Large intestine (tissue), 3 donors: ENCODE measurements around the gene TNFRSF11A. TPM values are rescaled to one million over a fixed set of nuclear protein-coding genes. Genes with fewer than 3 reads are reported as not detected.

Source experiments
- DNase-seq, 2 donors: peaks; one replicate each; pipeline versions ENCODE4 v3.0.0 to v3.0.0-alpha.2; 2013
- H3K27ac ChIP-seq: one replicate; pipeline ENCODE4 v1.5.1; 2013; ENCODE audit warnings: low read length
- H3K27me3 ChIP-seq: 2 replicates; pipeline ENCODE4 v1.6.1; 2013; ENCODE audit warnings: low read length; ENCODE audit not compliant: control insufficient read depth, insufficient read depth
- H3K36me3 ChIP-seq: 2 replicates; pipeline ENCODE4 v1.6.1; 2013; ENCODE audit warnings: low read length; ENCODE audit not compliant: control insufficient read depth, insufficient read depth
- H3K4me1 ChIP-seq: one replicate; pipeline ENCODE4 v1.6.1; 2013; ENCODE audit warnings: low read length; ENCODE audit not compliant: control insufficient read depth, insufficient read depth
- H3K4me3 ChIP-seq: one replicate; pipeline ENCODE4 v1.5.1; 2013; ENCODE audit warnings: low read length
- H3K9me3 ChIP-seq: one replicate; pipeline ENCODE4 v1.6.1; 2013; ENCODE audit warnings: mild to moderate bottlenecking, low read depth, low read length, moderate library complexity; ENCODE audit not compliant: control insufficient read depth
- WGBS: methylation state at CpG from one replicate; pipeline ENCODE4 v1.1.5; 2013; ENCODE audit warnings: low lambda C conversion rate; ENCODE audit not compliant: insufficient coverage; 5-methylcytosine and 5-hydroxymethylcytosine counted together
- polyA plus RNA-seq: library from polyadenylated mRNA; unstranded; fragments of 120-200 nt; gene quantifications from one replicate; pipeline ENCODE4 v1.2.1, GENCODE V29; 2013

TNFRSF11A gene
- polyA plus RNA-seq, 1 donor = 21.7 TPM

DNA sequence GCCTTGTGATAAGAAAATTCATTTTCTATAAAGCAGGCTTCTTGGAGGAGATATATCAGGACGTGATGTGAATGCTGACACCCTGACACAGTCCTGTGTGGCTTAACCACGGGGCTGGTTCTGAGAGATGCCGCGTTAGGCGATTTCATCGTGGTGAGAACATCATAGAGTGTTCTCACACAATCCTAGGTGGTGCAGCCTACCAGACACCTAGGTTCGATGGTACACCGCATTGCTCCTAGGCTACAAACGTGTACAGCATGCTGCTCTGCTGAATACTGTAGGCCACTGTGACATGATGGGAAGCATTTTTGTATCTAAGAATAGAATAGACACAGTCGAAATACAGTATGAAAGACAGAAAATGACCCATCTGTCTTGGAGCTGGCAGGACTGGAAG is 82.5 kb downstream of the TNFRSF11A start:
- Histone ChIP-seq H3K36me3 (no peaks in the 10 kb centered on the region), H3K27ac (no peak overlapping the region), H3K9me3 (no peaks in the 10 kb centered on the region), H3K4me3 (no peak overlapping the region), H3K27me3 (no peaks in the 10 kb centered on the region), H3K4me1 (peaks cover 4% of the 10 kb centered on the region)
- no CpG with 5 or more reads among the region's 10 CpGs for WGBS
- DNase-seq = no peak

DNA sequence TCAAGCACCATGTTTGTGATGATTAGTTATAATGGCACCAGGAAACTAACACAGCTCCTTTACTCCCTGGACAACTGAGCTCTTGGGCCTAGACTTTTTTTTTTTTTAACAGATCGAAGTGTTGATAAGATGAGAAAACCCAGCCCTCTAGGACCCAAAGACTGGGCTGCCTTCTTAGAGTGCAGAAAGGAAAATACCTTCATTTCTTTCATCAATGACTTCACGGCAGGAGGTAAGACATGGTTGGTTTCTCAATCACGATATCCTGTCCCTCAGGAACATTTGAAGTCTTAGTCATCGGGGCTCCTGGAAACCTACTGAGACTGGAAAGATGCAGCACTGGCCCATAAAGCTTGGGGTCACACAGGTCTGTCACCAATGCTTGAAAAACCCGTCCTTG is 84.7 kb downstream of the TNFRSF11A start:
- H3K4me3 ChIP-seq = no peak overlapping the region
- no peaks in the 10 kb centered on the region for H3K4me1 ChIP-seq
- DNase-seq = no peak
- no peaks in the 10 kb centered on the region for H3K27me3 ChIP-seq
- H3K27ac ChIP-seq = no peak overlapping the region
- H3K9me3 ChIP-seq = no peaks in the 10 kb centered on the region
- no CpG with 5 or more reads among the region's 5 CpGs for WGBS
- H3K36me3 ChIP-seq = no peaks in the 10 kb centered on the region

- no peak overlapping the region for H3K27ac ChIP-seq
- no peaks in the 10 kb centered on the region for H3K4me1 ChIP-seq
- no peak for DNase-seq
- no peaks in the 10 kb centered on the region for H3K36me3 ChIP-seq
- H3K4me3 ChIP-seq = no peak overlapping the region
- no peaks in the 10 kb centered on the region for H3K27me3 ChIP-seq
- no CpG with 5 or more reads among the region's 5 CpGs for WGBS
- no peaks in the 10 kb centered on the region for H3K9me3 ChIP-seq
Measured at GRCh38 chr18:62412231-62412979, 87.3 kb downstream of the TNFRSF11A start.

- no peak for DNase-seq
- no peaks in the 10 kb centered on the region for H3K9me3 ChIP-seq
- H3K4me1 ChIP-seq = no peaks in the 10 kb centered on the region
- H3K27ac ChIP-seq = no peak overlapping the region
- no peaks in the 10 kb centered on the region for H3K36me3 ChIP-seq
- H3K27me3 ChIP-seq = no peaks in the 10 kb centered on the region
- H3K4me3 ChIP-seq = no peak overlapping the region
- WGBS = no CpG with 5 or more reads among the region's 1 CpG
Measured at GRCh38 chr18:62413206-62413605, 88.1 kb downstream of the TNFRSF11A start.

GRCh38 chr18:62418258-62418657 is 93.1 kb downstream of the TNFRSF11A start:
- no CpG with 5 or more reads among the region's 1 CpG for WGBS
- no peak overlapping the region for H3K27ac ChIP-seq
- no peaks in the 10 kb centered on the region for H3K9me3 ChIP-seq
- H3K36me3 ChIP-seq = no peaks in the 10 kb centered on the region
- no peak for DNase-seq
- no peak overlapping the region for H3K4me3 ChIP-seq
- no peaks in the 10 kb centered on the region for H3K27me3 ChIP-seq
- H3K4me1 ChIP-seq = peaks cover 17% of the 10 kb centered on the region

- Histone ChIP-seq H3K4me1 (peaks cover 17% of the 10 kb centered on the region), H3K27me3 (no peaks in the 10 kb centered on the region), H3K9me3 (no peaks in the 10 kb centered on the region), H3K4me3 (peak overlapping the region; percentile 13), H3K27ac (peak overlapping the region; percentile 82), H3K36me3 (no peaks in the 10 kb centered on the region)
- peak; percentile 42 to 81 for DNase-seq
- no CpG with 5 or more reads among the region's 3 CpGs for WGBS
Measured at GRCh38 chr18:62420151-62420512, 95.0 kb downstream of the TNFRSF11A start.

DNA sequence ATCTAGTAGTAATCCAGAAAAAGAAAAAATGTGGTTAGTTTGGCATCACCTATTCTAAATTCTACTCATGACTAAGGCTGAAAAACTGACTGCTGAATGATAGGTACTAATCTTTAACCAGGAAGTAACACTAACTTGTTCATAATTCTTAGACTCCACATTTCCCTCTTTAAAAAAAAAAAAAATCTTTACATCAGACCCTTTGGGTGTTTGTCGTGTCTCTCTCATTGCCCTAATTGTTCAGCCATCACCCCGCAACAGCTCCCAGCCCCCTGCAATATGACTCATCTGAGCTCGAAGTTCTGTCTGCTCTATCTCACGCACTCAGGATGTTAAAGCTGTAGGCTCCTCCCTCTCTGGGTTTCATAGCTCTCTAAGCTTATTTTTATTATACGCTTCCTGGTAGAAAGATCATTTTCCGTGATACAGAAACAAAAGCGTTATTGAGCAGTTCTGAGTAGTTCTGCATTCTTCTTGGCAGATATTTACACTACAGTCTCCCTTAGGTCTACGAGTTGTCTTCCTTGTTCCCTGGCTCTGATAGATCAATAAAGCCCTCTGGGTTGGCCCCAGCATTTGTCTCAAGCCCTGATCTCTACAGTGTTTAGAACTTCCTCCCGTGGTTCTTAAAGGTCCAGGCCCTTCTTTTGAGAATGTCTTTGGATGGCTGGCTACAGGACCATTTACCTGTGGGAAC is 95.6 kb downstream of the TNFRSF11A start:
- DNase-seq = peak; percentile 89 to 97
- peak overlapping the region; percentile 13 for H3K4me3 ChIP-seq
- peak overlapping the region; percentile 82 for H3K27ac ChIP-seq
- H3K9me3 ChIP-seq = no peaks in the 10 kb centered on the region
- no peaks in the 10 kb centered on the region for H3K36me3 ChIP-seq
- WGBS = 0% methylated on average over 1 of the region's 9 CpGs
- no peaks in the 10 kb centered on the region for H3K27me3 ChIP-seq
- peaks cover 17% of the 10 kb centered on the region for H3K4me1 ChIP-seq

- Histone ChIP-seq H3K4me3 (peak overlapping the region; percentile 24), H3K36me3 (no peaks in the 10 kb centered on the region), H3K4me1 (peaks cover 9% of the 10 kb centered on the region), H3K27ac (peak overlapping the region; percentile 27), H3K27me3 (no peaks in the 10 kb centered on the region), H3K9me3 (no peaks in the 10 kb centered on the region)
- peak; percentile 86 to 89 for DNase-seq
- 0% methylated on average over 2 of the region's 14 CpGs for WGBS
Measured at GRCh38 chr18:62425465-62426190, 100.5 kb downstream of the TNFRSF11A start.

- no peak for DNase-seq
- H3K27ac ChIP-seq = no peak overlapping the region
- no CpG with 5 or more reads among the region's 3 CpGs for WGBS
Measured at GRCh38 chr18:62426191-62426488, 101.0 kb downstream of the TNFRSF11A start.

GRCh38 chr18:62432176-62432575 is 107.1 kb downstream of the TNFRSF11A start:
- no peak for DNase-seq
- H3K4me1 ChIP-seq = no peaks in the 10 kb centered on the region
- no peak overlapping the region for H3K4me3 ChIP-seq
- no peaks in the 10 kb centered on the region for H3K36me3 ChIP-seq
- H3K27me3 ChIP-seq = no peaks in the 10 kb centered on the region
- 80% methylated on average over 1 of the region's 4 CpGs for WGBS
- H3K9me3 ChIP-seq = no peaks in the 10 kb centered on the region
- no peak overlapping the region for H3K27ac ChIP-seq

More at GRCh38 chr18:62426191-62426488, 101.0 kb downstream of the TNFRSF11A start:
- H3K4me3 ChIP-seq = no peak overlapping the region
- no peaks in the 10 kb centered on the region for H3K27me3 ChIP-seq
- H3K9me3 ChIP-seq = no peaks in the 10 kb centered on the region
- peaks cover 7% of the 10 kb centered on the region for H3K4me1 ChIP-seq
- H3K36me3 ChIP-seq = no peaks in the 10 kb centered on the region
